Measurements from ENCODE around the gene TEX13D.

DNA sequence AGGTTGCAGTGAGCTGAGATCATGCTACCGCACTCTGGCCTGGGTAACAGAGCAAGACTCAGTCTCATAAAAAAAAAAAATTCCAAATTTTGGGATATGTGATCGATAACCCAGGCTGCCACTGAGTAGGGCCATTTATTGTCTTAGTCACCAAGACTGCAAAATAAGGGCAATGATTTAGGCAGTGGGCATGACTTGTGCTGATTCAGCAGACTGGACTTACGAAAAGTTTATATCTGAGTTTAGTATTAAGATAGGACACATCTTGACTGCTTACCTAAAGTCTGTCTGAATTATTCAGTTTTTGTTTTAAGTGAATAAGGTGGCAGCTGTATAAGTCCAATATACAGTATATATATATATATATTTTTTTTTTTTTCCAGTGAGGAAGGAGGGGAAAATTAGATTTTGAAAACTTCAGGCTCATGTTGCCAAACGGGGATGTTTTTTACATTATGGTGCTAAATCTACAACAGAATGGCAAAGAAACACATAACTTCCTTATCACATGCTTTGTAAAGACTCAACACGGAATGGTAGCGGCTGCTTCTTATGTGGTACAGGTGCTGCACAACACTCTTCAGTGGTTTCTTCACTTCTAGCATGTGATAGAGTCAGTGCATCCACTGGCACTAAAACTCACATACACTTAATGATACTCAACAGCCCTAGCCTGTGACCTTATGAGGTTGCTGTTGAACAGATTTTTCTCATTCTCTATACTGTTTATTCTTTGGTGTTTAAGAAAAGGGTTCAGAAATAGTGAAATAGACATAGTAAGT is 6.5 kb downstream of the TEX13D start:
- TF ChIP-seq POLR2A (IDR thresholded peaks at IDR 0.05) (no peak), CTCF (IDR thresholded peaks at IDR 0.05) (no peak)

All from thyroid gland (tissue), 4 donors.